Aorta (tissue), 5 donors: ENCODE data around the gene TP53BP2. TPM values are rescaled to one million over a fixed set of nuclear protein-coding genes. Genes with fewer than 3 reads are reported as not detected.

Source experiments
- ATAC-seq: fragments of 200-7000 bp; cut with Tn5 transposase; one replicate; pipeline ENCODE4 v1.9.1; 2022; ENCODE audit warnings: moderate library complexity; ENCODE audit not compliant: low FRiP score
- DNase-seq, 2 donors: peaks; one replicate each; pipeline ENCODE4 v3.0.0-alpha.2; 2020
- H3K27ac ChIP-seq, 2 donors: one replicate each; pipeline ENCODE4 v1.5.1; 2013; ENCODE audit warnings: low read length in 2 of 2, mild to moderate bottlenecking in 2 of 2, moderate library complexity in 2 of 2, control low read depth in 1 of 2, inconsistent platforms in 1 of 2, low read depth in 1 of 2
- H3K27me3 ChIP-seq, 2 donors: one replicate each; pipeline ENCODE4 v1.6.1; 2013; ENCODE audit warnings: control low read depth in 1 of 2, low read length in 1 of 2, mild to moderate bottlenecking in 1 of 2, moderate library complexity in 1 of 2; ENCODE audit not compliant: insufficient read depth in 2 of 2, control insufficient read depth in 1 of 2
- H3K36me3 ChIP-seq, 2 donors: one replicate each; pipeline ENCODE4 v1.6.1; 2013; ENCODE audit warnings: control low read depth in 1 of 2, low read length in 1 of 2, mild to moderate bottlenecking in 1 of 2; ENCODE audit not compliant: insufficient read depth in 2 of 2, control insufficient read depth in 1 of 2
- H3K4me1 ChIP-seq, 2 donors: one replicate each; pipeline ENCODE4 v1.6.1; 2013; ENCODE audit warnings: low read length in 2 of 2, control low read depth in 1 of 2, mild to moderate bottlenecking in 1 of 2, moderate library complexity in 1 of 2; ENCODE audit not compliant: insufficient read depth in 2 of 2, control insufficient read depth in 1 of 2
- H3K4me3 ChIP-seq, 2 donors: one replicate each; pipeline ENCODE4 v1.5.1; 2013; ENCODE audit warnings: low read length in 2 of 2, control low read depth in 1 of 2, mild to moderate bottlenecking in 1 of 2
- H3K9me3 ChIP-seq: one replicate; pipeline ENCODE4 v1.6.1; 2013; ENCODE audit warnings: mild to moderate bottlenecking, low read length; ENCODE audit not compliant: control insufficient read depth
- WGBS, 2 donors: extraction: QIAGEN DNeasy Blood & Tissue Kit; methylation state at CpG; one replicate each; pipeline ENCODE4 v1.1.7; 2013; 5-methylcytosine and 5-hydroxymethylcytosine counted together
- intact Hi-C, 2 donors: fragments of 100-400 bp; cut with DNase I; formaldehyde crosslinking; loops; one replicate each; pipeline versions ENCODE4 v1.14.2 to v1.15.0; 2022
- polyA plus RNA-seq, 2 donors: library from polyadenylated mRNA; stranded (reverse); fragments of 200-250 nt; gene quantifications; one replicate each; pipeline ENCODE4 v1.2.3, GENCODE V29; 2013
- total RNA-seq, 2 donors: library from RNA; stranded (reverse); fragmentation: NEBNext Ultra II Directional; extraction: Animal tissue kit (Norgen Biotek cat#: 25700); gene quantifications; one replicate each; pipeline ENCODE4 v1.2.1, GENCODE V29; 2021
- donor health status: healthy with polysubstance abuse.
- donor health status: Bipolar disorder and iron deficiency.
- donor health status: DM: no; HTN: no; CAD: no.
- donor health status: DM: no; HTN: no; CAD: no.
- donor health status: DM: yes; HTN: yes; CAD: no.

TP53BP2 gene
- total and polyA plus RNA-seq, 4 donors: 10.3 to 83.9 (median 41.4) TPM

DNA sequence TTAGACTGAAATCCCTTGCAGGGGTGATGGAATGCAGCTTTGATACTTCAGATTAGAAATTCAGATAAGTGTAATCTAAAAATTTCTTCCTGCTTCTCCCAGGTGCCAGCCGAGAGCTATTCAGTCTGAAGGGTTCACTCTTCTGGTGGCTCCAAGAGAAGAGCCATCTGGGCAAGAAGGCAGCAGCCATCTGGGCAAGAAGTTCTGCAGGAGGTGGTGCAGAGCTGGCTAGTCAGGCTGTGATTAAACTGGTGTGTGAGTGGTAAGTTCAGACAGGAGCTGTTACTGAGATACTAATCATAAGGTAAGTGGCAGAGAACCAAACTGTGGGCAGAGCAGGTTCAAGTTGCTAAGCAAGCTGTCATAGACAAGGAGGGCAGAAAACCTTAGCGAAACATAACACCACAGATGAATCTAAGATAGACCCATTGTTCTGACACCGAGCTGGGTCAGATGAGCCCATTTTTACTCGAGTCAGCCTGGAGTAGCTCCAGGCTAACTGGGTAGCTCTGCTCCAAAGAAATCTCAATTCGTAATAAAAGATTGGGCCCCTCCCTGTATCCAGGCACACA is 14.4 kb upstream of the TP53BP2 start:
- no peaks in the 10 kb centered on the region for H3K36me3 ChIP-seq
- no peaks in the 10 kb centered on the region for H3K27me3 ChIP-seq
- intact Hi-C loops: no loop called here
- 74 to 78% methylated on average over 5 of the region's 5 CpGs for WGBS, 2 donors
- ATAC-seq: no peak
- DNase-seq: no peak
- no peaks in the 10 kb centered on the region for H3K4me1 ChIP-seq
- H3K9me3 ChIP-seq: no peaks in the 10 kb centered on the region
- no peak overlapping the region for H3K4me3 ChIP-seq
- no peak overlapping the region for H3K27ac ChIP-seq

- no peaks in the 10 kb centered on the region for H3K4me1 ChIP-seq
- ATAC-seq (no peak), DNase-seq (no peak)
- no peak overlapping the region for H3K4me3 ChIP-seq
- intact Hi-C loops: no loop called here
- no peaks in the 10 kb centered on the region for H3K36me3 ChIP-seq
- no peaks in the 10 kb centered on the region for H3K27me3 ChIP-seq
- no peaks in the 10 kb centered on the region for H3K9me3 ChIP-seq
- WGBS, 2 donors: 35 to 36% methylated on average over 8 of the region's 8 CpGs
- no peak overlapping the region for H3K27ac ChIP-seq
Observed at GRCh38 chr1:223859058-223859457, 13.3 kb upstream of the TP53BP2 start.

GRCh38 chr1:223856386-223856785 is 10.6 kb upstream of the TP53BP2 start:
- no peaks in the 10 kb centered on the region for H3K4me1 ChIP-seq
- no peak for DNase-seq
- H3K27me3 ChIP-seq: no peaks in the 10 kb centered on the region
- H3K4me3 ChIP-seq: no peak overlapping the region
- H3K36me3 ChIP-seq: no peaks in the 10 kb centered on the region
- H3K27ac ChIP-seq: no peak overlapping the region
- intact Hi-C loops: no loop called here
- no peak for ATAC-seq
- H3K9me3 ChIP-seq: no peaks in the 10 kb centered on the region
- 95 to 98% methylated on average over 17 of the region's 17 CpGs for WGBS, 2 donors

DNA sequence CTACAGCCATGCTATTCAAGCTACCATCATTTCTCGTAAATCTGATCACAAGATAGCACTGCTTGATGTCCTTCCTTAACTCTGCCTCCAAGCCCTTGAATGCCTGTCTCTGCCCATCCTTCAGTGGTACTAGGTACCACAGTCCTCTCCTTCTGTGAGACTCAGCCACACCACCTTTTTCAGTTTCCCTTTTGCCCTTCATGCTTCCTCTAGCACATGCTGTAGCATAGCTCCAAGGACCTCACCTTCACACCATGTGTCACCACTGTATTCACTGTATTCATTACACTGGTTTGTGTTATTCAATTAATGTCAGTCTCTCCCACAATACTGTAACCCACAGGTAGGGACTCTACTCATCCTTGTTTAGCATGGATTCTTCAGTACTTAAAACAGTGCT is 8.0 kb upstream of the TP53BP2 start:
- DNase-seq (no peak), ATAC-seq (no peak)
- no peaks in the 10 kb centered on the region for H3K36me3 ChIP-seq
- WGBS, 2 donors: 96 to 100% methylated on average over 1 of the region's 1 CpG
- no peak overlapping the region for H3K27ac ChIP-seq
- H3K4me1 ChIP-seq: no peaks in the 10 kb centered on the region
- H3K9me3 ChIP-seq: no peaks in the 10 kb centered on the region
- H3K4me3 ChIP-seq: no peak overlapping the region
- no peaks in the 10 kb centered on the region for H3K27me3 ChIP-seq
- intact Hi-C loops: loop anchor here in 1 of 2 donors (5.0 kb wide), 1 partner anchor 34 kb away; no protein-coding TSS in a partner anchor

DNA sequence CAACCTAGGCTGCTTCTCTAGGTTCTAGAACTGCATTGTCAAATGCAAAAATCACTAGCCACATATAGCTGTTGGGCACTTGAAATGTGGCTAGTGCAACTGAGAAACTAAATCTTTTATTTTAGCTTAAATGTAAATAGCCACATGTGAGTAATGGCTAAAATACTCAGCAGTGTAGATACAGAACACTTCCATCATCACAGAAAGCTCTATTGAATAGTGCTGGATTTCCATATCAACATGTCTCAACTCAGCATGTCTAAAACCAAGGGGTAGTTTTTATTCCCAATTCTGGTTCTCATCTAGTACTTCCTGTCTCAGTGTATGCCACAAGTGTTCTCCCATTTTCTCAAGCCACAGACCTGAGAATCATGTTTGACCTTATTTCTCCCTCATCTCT is 7.5 kb upstream of the TP53BP2 start:
- no peaks in the 10 kb centered on the region for H3K9me3 ChIP-seq
- ATAC-seq: no peak
- intact Hi-C loops: loop anchor here in 1 of 2 donors (5.0 kb wide), 1 partner anchor 34 kb away; no protein-coding TSS in a partner anchor
- H3K27ac ChIP-seq: no peak overlapping the region
- H3K4me3 ChIP-seq: no peak overlapping the region
- no peaks in the 10 kb centered on the region for H3K27me3 ChIP-seq
- DNase-seq: no peak
- no peaks in the 10 kb centered on the region for H3K4me1 ChIP-seq
- no peaks in the 10 kb centered on the region for H3K36me3 ChIP-seq

DNA sequence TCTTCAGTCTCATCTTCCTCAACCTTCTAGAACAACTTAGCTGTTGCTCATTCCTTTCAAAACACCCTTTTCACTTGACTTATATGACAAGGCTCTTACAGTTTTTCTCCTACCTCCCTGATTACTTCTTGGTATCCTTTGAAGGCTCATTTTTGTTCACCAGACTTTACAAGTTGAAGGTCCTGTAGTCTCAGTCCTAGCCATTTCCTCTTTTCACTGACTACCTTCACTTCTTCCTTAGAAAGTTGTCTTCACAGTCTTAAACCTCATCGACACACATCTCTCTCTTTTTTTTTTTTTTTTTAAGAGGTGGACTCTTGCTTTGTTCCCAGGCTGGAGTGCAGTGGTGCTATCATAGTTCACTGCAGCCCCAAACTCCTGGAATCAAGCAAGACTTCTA is 6.6 kb upstream of the TP53BP2 start:
- Histone ChIP-seq H3K9me3 (no peaks in the 10 kb centered on the region), H3K4me3 (no peak overlapping the region), H3K36me3 (no peaks in the 10 kb centered on the region), H3K27me3 (no peaks in the 10 kb centered on the region), H3K27ac (no peak overlapping the region), H3K4me1 (no peaks in the 10 kb centered on the region)
- ATAC-seq: no peak
- intact Hi-C loops: loop anchor here in 1 of 2 donors (5.0 kb wide), 1 partner anchor 35 kb away; no protein-coding TSS in a partner anchor
- DNase-seq: no peak
- 92 to 95% methylated on average over 1 of the region's 1 CpG for WGBS, 2 donors

GRCh38 chr1:223849352-223850254 is 3.9 kb upstream of the TP53BP2 start:
- no peaks in the 10 kb centered on the region for H3K36me3 ChIP-seq
- no peaks in the 10 kb centered on the region for H3K9me3 ChIP-seq
- no peak overlapping the region for H3K27ac ChIP-seq
- H3K27me3 ChIP-seq: no peaks in the 10 kb centered on the region
- no peak for ATAC-seq
- no peak for DNase-seq
- WGBS, 2 donors: 88 to 91% methylated on average over 6 of the region's 6 CpGs
- H3K4me1 ChIP-seq: no peaks in the 10 kb centered on the region
- no peak overlapping the region for H3K4me3 ChIP-seq
- intact Hi-C loops: loop anchor here (5.0 kb wide), 3 partner anchors 37 to 147 kb away; no protein-coding TSS in a partner anchor

- ATAC-seq (no peak), DNase-seq (no peak)
- no peak overlapping the region for H3K27ac ChIP-seq
- WGBS, 2 donors: 97 to 98% methylated on average over 2 of the region's 2 CpGs
- H3K9me3 ChIP-seq: no peaks in the 10 kb centered on the region
- H3K4me3 ChIP-seq: no peak overlapping the region
- H3K36me3 ChIP-seq: no peaks in the 10 kb centered on the region
- no peaks in the 10 kb centered on the region for H3K27me3 ChIP-seq
- intact Hi-C loops: loop anchor here in 1 of 2 donors (5.0 kb wide), 2 partner anchors 36 to 146 kb away; no protein-coding TSS in a partner anchor
- no peaks in the 10 kb centered on the region for H3K4me1 ChIP-seq
Observed at GRCh38 chr1:223848536-223848935, 2.8 kb upstream of the TP53BP2 start.
